22Rv1 (cell line): ENCODE data around the gene ZNF76.
"Not testable (repeated sequence)": the region's sequence is repeated elsewhere in the genome, so short reads cannot be mapped to it uniquely, and the experiment has no call there.

Experiments
- H3K27ac ChIP-seq: fragments of 450-650 bp; 2 replicates; pipeline ENCODE4 v1.5.1; 2017
- CTCF ChIP-seq: fragments of 450-650 bp; IDR thresholded peaks from 2 replicates; pipeline ENCODE4 v1.5.1; 2017; ENCODE audit warnings: mild to moderate bottlenecking
- ZFX ChIP-seq: fragments of 450-650 bp; IDR thresholded peaks from 2 replicates; pipeline ENCODE4 v1.6.1; 2017; ENCODE audit warnings: antibody characterized with exemption, borderline replicate concordance

Gene ZNF76

GRCh38 chr6:35299674-35300073 lies 40.1 kb downstream of the ZNF76 start:
- H3K27ac ChIP-seq = no peak overlapping the region
- no peak for TF ChIP-seq ZFX
- TF ChIP-seq CTCF = no peak

GRCh38 chr6:35300848-35301247 lies 41.3 kb downstream of the ZNF76 start:
- no peak overlapping the region for H3K27ac ChIP-seq
- TF ChIP-seq ZFX (no peak), CTCF (no peak)

DNA sequence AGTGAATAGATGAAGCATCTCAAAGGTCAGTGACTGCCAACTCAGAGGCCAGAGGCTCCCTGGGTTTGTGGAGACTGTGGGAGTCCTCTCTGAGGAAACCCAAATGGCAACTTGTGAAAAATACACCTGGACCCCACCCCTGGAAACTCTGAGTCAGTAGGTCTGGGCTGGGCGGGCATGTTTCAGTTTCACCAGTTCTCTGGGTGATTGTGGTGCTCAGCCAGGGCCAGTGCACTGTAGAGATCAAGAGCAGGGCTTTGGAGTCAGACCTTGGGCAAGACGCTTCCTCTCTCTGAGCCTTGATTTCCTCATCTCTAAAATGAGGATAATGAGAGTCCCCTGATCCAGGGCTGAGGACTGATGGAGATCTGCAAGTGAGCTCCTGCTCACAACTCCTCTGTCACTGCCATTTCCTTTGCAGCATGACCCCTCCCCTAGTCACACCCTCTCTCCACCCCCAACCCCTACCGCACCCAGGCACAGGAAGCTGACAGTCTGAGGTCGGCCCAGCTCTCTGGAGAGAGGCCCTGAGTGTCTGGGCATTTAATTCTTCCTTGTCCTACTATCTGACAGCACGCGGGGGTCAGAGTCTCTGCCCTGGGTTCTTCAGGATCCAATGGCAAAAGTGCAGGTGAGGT lies 43.2 kb downstream of the ZNF76 start:
- no peak overlapping the region for H3K27ac ChIP-seq
- no peak for TF ChIP-seq CTCF
- no peak for TF ChIP-seq ZFX

GRCh38 chr6:35304299-35304698 lies 44.8 kb downstream of the ZNF76 start:
- no peak overlapping the region; the same call in 1 of the 2 replicates for H3K27ac ChIP-seq
- TF ChIP-seq ZFX (no peak), CTCF (no peak)

DNA sequence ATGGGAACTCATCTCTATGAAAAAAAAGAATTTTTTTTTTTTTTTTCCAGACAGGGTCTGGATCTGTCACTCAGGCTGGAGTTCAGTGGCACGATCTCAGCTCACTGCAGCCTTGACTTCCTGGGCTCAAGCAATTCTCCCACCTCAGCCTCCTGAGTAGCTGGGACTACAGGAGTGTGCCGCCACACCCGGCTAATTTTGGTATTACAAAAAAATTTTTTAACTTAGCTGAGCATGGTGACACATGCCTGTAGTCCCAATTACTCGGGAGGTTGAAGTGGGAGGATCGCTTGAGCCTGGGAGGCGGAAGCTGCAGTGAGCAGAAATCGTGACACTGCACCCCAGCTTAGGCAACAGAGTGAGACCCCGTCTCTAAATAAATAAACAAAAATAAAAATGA lies 45.6 kb downstream of the ZNF76 start:
- H3K27ac ChIP-seq = no peak overlapping the region; the same call in 1 of the 2 replicates
- no peak for TF ChIP-seq ZFX
- TF ChIP-seq CTCF = peak; percentile 2; the same call in 1 of the 2 replicates

- H3K27ac ChIP-seq = not testable (repeated sequence)
These were observed 47.6 kb downstream of the ZNF76 start for GRCh38 chr6:35307138-35307537.

- not testable (repeated sequence) for H3K27ac ChIP-seq
These were observed 49.0 kb downstream of the ZNF76 start for GRCh38 chr6:35308543-35308942.

GRCh38 chr6:35309611-35310264 lies 50.2 kb downstream of the ZNF76 start:
- TF ChIP-seq CTCF (no peak), ZFX (no peak)
- H3K27ac ChIP-seq = no peak overlapping the region
